Panc1 (cell line): ENCODE results near the gene HJURP. TPM values are rescaled to one million over a fixed set of nuclear protein-coding genes. Genes with fewer than 3 reads are reported as not detected.

Experiments used
- ATAC-seq: fragments of 200-7000 bp; cut with Tn5 transposase; 2 replicates; pipeline ENCODE4 v1.9.1; 2020; ENCODE audit warnings: mild to moderate bottlenecking, moderate library complexity
- BruUV-seq: library from RNA; stranded (reverse); fragments of 400-500 nt; replicated peaks from 2 replicates; lab custom pipeline; 2021; lab: Mats Ljungman, UMichigan
- CTCF ChIA-PET: fragments of 300-600 bp; sonication (Branson Sonifier 250); formaldehyde crosslinking; loops from one replicate; lab custom pipeline; 2022; ENCODE audit warnings: antibody characterized with exemption; lab: Charles Lee
- POLR2A ChIA-PET: fragments of 300-600 bp; sonication (Branson Sonifier 250); formaldehyde crosslinking; loops from one replicate; lab custom pipeline; 2022; ENCODE audit warnings: antibody characterized with exemption; lab: Charles Lee
- DNase-seq: peaks from one replicate; pipeline ENCODE4 v3.0.0-alpha.2; 2010; ENCODE audit warnings: low read depth, low spot score
- H3K27ac ChIP-seq: 2 replicates; pipeline ENCODE4 v1.5.1; 2011; ENCODE audit warnings: mild to moderate bottlenecking, low read length, inconsistent platforms
- H3K27me3 ChIP-seq: fragments of 200-500 bp; sonication (Bioruptor generic); 2 replicates; pipeline ENCODE4 v1.6.0; 2014; ENCODE audit warnings: low read length, inconsistent platforms; ENCODE audit not compliant: control insufficient read depth, insufficient read depth
- H3K36me3 ChIP-seq: fragments of 200-500 bp; sonication (Bioruptor generic); 2 replicates; pipeline ENCODE4 v1.5.1; 2014; ENCODE audit warnings: inconsistent platforms, mild to moderate bottlenecking, low read length, moderate library complexity; ENCODE audit not compliant: control insufficient read depth, insufficient read depth
- H3K4me1 ChIP-seq: 2 replicates; pipeline ENCODE4 v1.5.1; 2011; ENCODE audit warnings: inconsistent platforms, mild to moderate bottlenecking, low read length, moderate library complexity; ENCODE audit not compliant: control insufficient read depth, insufficient read depth
- H3K4me3 ChIP-seq, 2 experiments: 2 replicates each; pipeline ENCODE4 v1.5.1; 2011 to 2012; ENCODE audit warnings: low read depth in 2 of 2, low read length in 2 of 2, mild to moderate bottlenecking in 2 of 2, inconsistent platforms in 1 of 2, moderate library complexity in 1 of 2
- H3K9me3 ChIP-seq: fragments of 200-500 bp; sonication (Bioruptor generic); 2 replicates; pipeline ENCODE4 v1.5.1; 2014; ENCODE audit warnings: low read depth, mild to moderate bottlenecking, inconsistent platforms, low read length, moderate library complexity; ENCODE audit not compliant: control insufficient read depth, insufficient read depth
- POLR2AphosphoS5 ChIP-seq: IDR thresholded peaks from 2 replicates; pipeline ENCODE4 v1.6.1; 2012; ENCODE audit warnings: mild to moderate bottlenecking, low read depth, low read length, moderate library complexity
- SIN3A ChIP-seq: IDR thresholded peaks from 2 replicates; pipeline ENCODE4 v1.6.1; 2012; ENCODE audit warnings: low read depth, mild to moderate bottlenecking, low read length, moderate library complexity, borderline replicate concordance; ENCODE audit not compliant: insufficient read depth
- TCF7L2 ChIP-seq: IDR thresholded peaks from 2 replicates; pipeline ENCODE4 v1.6.1; 2011; ENCODE audit warnings: mild to moderate bottlenecking, low read depth, low read length, inconsistent platforms
- in situ Hi-C: cut with HindIII; loops from 2 replicates; pipeline ENCODE4 v1.10.0; 2016; ENCODE audit warnings: low sequenced_read_pairs, low pct_unique_long_range_greater_than_20kb
- intact Hi-C: fragments of 100-400 bp; cut with micrococcal nuclease; formaldehyde crosslinking; loops from one replicate; pipeline ENCODE4 v1.10.0; 2022; ENCODE audit not compliant: unreplicated experiment
- total RNA-seq: library from RNA; stranded (reverse); gene quantifications from one replicate; pipeline ENCODE4 v1.2.1, GENCODE V29; 2021; ENCODE audit not compliant: unreplicated experiment
- TF ChIP-seq, protein P1 (sequence below): fragments of 450-650 bp; IDR thresholded peaks from 2 replicates; pipeline ENCODE4 v1.5.1; 2017; ENCODE audit warnings: mild to moderate bottlenecking
- TF ChIP-seq, protein P2 (sequence below), 2 experiments: IDR thresholded peaks; 2 replicates each; pipeline ENCODE4 v1.6.1; 2011 to 2012; ENCODE audit warnings: low read depth in 2 of 2, control low read depth in 1 of 2, low read length in 1 of 2, mild to moderate bottlenecking in 1 of 2, moderate library complexity in 1 of 2; ENCODE audit not compliant: insufficient read depth in 1 of 2

The HJURP gene
- total RNA-seq, 1 experiment from 2014 or later = 87.0 TPM

DNA sequence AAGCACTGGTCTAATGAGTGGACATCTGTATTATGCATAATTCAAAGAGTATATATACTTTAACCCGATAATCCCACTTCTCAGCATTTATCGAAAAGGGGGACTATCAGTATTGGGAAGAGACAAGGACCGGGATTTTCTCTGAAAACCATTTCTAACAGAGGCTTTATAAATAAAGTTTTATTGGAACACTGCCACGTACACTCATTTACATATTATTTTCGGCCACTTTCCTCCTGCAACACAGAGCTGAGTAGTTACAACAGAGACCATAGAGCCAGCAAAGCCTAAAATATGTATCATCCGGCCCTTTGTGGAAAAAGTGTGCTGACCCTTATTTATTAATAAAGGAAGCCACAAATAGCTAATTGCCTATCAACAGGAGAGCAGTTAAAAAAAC lies 3.2 kb downstream of the HJURP start:
- peaks cover 38% of the 10 kb centered on the region for H3K36me3 ChIP-seq
- intact Hi-C loops = no loop called here
- BruUV-seq = no TSS peak

DNA sequence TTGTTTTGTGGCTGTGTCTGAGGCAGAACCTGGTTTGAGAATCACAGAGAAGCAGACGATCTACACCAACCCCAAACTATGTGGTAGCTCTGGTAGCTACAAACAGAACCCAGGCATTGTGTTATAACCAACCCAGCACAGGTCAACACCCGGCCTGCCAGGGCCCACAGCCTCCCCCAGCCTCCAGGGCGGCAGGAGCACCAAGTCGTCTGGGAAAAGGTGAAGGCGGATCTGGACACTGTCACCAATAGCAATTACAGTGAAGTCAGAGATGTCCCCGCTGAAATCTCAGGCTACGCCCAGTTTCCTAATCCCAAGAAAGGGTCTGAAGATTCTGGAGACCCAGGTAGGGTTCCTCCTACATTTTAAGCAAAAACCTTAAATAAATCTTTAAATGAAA lies 3.6 kb downstream of the HJURP start:
- H3K4me1 ChIP-seq = peaks cover 27% of the 10 kb centered on the region

More for the DNA sequence above, 3.2 kb downstream of the HJURP start:
- peak overlapping the region; percentile 79 for H3K27ac ChIP-seq
- TF ChIP-seq TCF7L2 (no peak), SIN3A (no peak), POLR2AphosphoS5 (0 out of 2 replicates have a peak, but pooled peaks have one; percentile 2)
- TF ChIP-seq, protein P1, sequence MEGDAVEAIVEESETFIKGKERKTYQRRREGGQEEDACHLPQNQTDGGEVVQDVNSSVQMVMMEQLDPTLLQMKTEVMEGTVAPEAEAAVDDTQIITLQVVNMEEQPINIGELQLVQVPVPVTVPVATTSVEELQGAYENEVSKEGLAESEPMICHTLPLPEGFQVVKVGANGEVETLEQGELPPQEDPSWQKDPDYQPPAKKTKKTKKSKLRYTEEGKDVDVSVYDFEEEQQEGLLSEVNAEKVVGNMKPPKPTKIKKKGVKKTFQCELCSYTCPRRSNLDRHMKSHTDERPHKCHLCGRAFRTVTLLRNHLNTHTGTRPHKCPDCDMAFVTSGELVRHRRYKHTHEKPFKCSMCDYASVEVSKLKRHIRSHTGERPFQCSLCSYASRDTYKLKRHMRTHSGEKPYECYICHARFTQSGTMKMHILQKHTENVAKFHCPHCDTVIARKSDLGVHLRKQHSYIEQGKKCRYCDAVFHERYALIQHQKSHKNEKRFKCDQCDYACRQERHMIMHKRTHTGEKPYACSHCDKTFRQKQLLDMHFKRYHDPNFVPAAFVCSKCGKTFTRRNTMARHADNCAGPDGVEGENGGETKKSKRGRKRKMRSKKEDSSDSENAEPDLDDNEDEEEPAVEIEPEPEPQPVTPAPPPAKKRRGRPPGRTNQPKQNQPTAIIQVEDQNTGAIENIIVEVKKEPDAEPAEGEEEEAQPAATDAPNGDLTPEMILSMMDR = no peak
- TF ChIP-seq, protein P2, sequence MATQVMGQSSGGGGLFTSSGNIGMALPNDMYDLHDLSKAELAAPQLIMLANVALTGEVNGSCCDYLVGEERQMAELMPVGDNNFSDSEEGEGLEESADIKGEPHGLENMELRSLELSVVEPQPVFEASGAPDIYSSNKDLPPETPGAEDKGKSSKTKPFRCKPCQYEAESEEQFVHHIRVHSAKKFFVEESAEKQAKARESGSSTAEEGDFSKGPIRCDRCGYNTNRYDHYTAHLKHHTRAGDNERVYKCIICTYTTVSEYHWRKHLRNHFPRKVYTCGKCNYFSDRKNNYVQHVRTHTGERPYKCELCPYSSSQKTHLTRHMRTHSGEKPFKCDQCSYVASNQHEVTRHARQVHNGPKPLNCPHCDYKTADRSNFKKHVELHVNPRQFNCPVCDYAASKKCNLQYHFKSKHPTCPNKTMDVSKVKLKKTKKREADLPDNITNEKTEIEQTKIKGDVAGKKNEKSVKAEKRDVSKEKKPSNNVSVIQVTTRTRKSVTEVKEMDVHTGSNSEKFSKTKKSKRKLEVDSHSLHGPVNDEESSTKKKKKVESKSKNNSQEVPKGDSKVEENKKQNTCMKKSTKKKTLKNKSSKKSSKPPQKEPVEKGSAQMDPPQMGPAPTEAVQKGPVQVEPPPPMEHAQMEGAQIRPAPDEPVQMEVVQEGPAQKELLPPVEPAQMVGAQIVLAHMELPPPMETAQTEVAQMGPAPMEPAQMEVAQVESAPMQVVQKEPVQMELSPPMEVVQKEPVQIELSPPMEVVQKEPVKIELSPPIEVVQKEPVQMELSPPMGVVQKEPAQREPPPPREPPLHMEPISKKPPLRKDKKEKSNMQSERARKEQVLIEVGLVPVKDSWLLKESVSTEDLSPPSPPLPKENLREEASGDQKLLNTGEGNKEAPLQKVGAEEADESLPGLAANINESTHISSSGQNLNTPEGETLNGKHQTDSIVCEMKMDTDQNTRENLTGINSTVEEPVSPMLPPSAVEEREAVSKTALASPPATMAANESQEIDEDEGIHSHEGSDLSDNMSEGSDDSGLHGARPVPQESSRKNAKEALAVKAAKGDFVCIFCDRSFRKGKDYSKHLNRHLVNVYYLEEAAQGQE (IDR thresholded peaks at IDR 0.05; ENCODE audit: insufficient read depth in 1 of 2, low read depth in 2 of 2, low read length in 1 of 2) = no peak
- no peaks in the 10 kb centered on the region for H3K27me3 ChIP-seq
- peaks cover 28% of the 10 kb centered on the region for H3K4me1 ChIP-seq
- H3K4me3 ChIP-seq = no peak overlapping the region
- CTCF ChIA-PET = no interaction called here
- DNase-seq (no peak), ATAC-seq (no peak)
- POLR2A ChIA-PET = no interaction called here
- H3K9me3 ChIP-seq = no peaks in the 10 kb centered on the region
- in situ Hi-C loops = no loop called here

More for the DNA sequence above, 3.6 kb downstream of the HJURP start:
- intact Hi-C loops (no loop called here), in situ Hi-C loops (no loop called here)
- no peak for DNase-seq
- H3K9me3 ChIP-seq = no peaks in the 10 kb centered on the region
- ChIA-PET CTCF (no interaction called here), POLR2A (no interaction called here)
- H3K4me3 ChIP-seq = no peak overlapping the region
- peaks cover 40% of the 10 kb centered on the region for H3K36me3 ChIP-seq
- no peak for ATAC-seq
- H3K27ac ChIP-seq = peak overlapping the region; percentile 79
- no TSS peak for BruUV-seq
- H3K27me3 ChIP-seq = no peaks in the 10 kb centered on the region
- no peak for TF ChIP-seq SIN3A
- no peak for TF ChIP-seq POLR2AphosphoS5
- TF ChIP-seq, protein P1 = no peak
- TF ChIP-seq, protein P2 (IDR thresholded peaks at IDR 0.05; ENCODE audit: insufficient read depth in 1 of 2, low read depth in 2 of 2, low read length in 1 of 2) = no peak
- TF ChIP-seq TCF7L2 = no peak
